ENCODE results near the gene HSPA14. TPM values are rescaled to one million over a fixed set of nuclear protein-coding genes. Genes with fewer than 3 reads are reported as not detected.

Gene HSPA14
- total RNA-seq (10 to 100 TPM in 1 of 2 donors, 1 to 10 TPM in 1; 6.6 to 13.6 TPM), polyA plus RNA-seq (ENCODE audit: insufficient read length in 6 of 6) (10 to 100 TPM; 18.4 to 23.8 (median 21.0) TPM)
- long read RNA-seq, donor 1, partial matches to known transcripts, result 10 of 12 reads
- long read RNA-seq, donor 1, other reads (novel, unspliced or antisense), result 0 of 12 reads
- long read RNA-seq, donor 2, partial matches to known transcripts, result 7 of 10 reads
- long read RNA-seq, donor 2, other reads (novel, unspliced or antisense), result 0 of 10 reads
- long read RNA-seq, donor 3, partial matches to known transcripts, result 0 of 4 reads
- long read RNA-seq, donor 3, other reads (novel, unspliced or antisense), result 0 of 4 reads
- long read RNA-seq, donor 4, partial matches to known transcripts, result 5 of 7 reads
- long read RNA-seq, donor 4, other reads (novel, unspliced or antisense), result 1 of 7 reads
- long read RNA-seq, donor 5, partial matches to known transcripts, result 7 of 9 reads
- long read RNA-seq, donor 5, other reads (novel, unspliced or antisense), result 0 of 9 reads
- long read RNA-seq, donor 6, transcript HSPA14-201 (14 exons, 1,904 nt), result major isoform, 5 of 16 reads
- long read RNA-seq, donor 6, partial matches to known transcripts, result 11 of 16 reads
- long read RNA-seq, donor 6, other reads (novel, unspliced or antisense), result 0 of 16 reads
- long read RNA-seq, donor 7, partial matches to known transcripts, result 0 of 5 reads
- long read RNA-seq, donor 7, other reads (novel, unspliced or antisense), result 0 of 5 reads
- long read RNA-seq, donor 8, partial matches to known transcripts, result 0 of 3 reads
- long read RNA-seq, donor 8, other reads (novel, unspliced or antisense), result 0 of 3 reads
- long read RNA-seq, donor 9, result 0 reads
- long read RNA-seq, donor 10, partial matches to known transcripts, result 5 of 6 reads
- long read RNA-seq, donor 10, other reads (novel, unspliced or antisense), result 0 of 6 reads
- long read RNA-seq, donor 11, transcript HSPA14-201 (14 exons, 1,904 nt), result major isoform, 6 of 15 reads
- long read RNA-seq, donor 11, partial matches to known transcripts, result 9 of 15 reads
- long read RNA-seq, donor 11, other reads (novel, unspliced or antisense), result 0 of 15 reads
- long read RNA-seq, donor 12, partial matches to known transcripts, result 0 of 1 reads
- long read RNA-seq, donor 12, other reads (novel, unspliced or antisense), result 0 of 1 reads

GRCh38 chr10:14837757-14838581 lies at the start of gene HSPA14, which contains the start of the genes CDNF and MSANTD7:
HSPA14 (plus strand) TSS chr10:14838306; CDS start chr10:14838403, 97 bp downstream.
CDNF (minus strand) TSS chr10:14838037; CDS start chr10:14837946, 91 bp downstream.
MSANTD7 (plus strand) TSS chr10:14838306; CDS start chr10:14842285, 3,979 bp downstream.
- peaks cover 0 to 23% of the 10 kb centered on the region in 2 donors for H3K36me3 ChIP-seq
- peak within 1 kb of the TSS; percentile 93 to 96 for H3K27ac ChIP-seq
- TF ChIP-seq CTCF (IDR thresholded peaks at IDR 0.05), result peak in 1 of 2 donors; percentile 18
- no peaks in the 10 kb centered on the region for H3K9me3 ChIP-seq
- no peaks in the 10 kb centered on the region for H3K27me3 ChIP-seq
- H3K4me3 ChIP-seq, result peak within 1 kb of the TSS; percentile 97 to 100
- ATAC-seq (peak; percentile 98), DNase-seq (peak; percentile 100)
- intact Hi-C loops (cut with DNase I), result no loop called here
- peaks cover 0 to 17% of the 10 kb centered on the region in 2 donors for H3K4me1 ChIP-seq

- no peaks in the 10 kb centered on the region for H3K27me3 ChIP-seq
- no peaks in the 10 kb centered on the region for H3K9me3 ChIP-seq
- no peak for DNase-seq
- H3K27ac ChIP-seq, result no peak overlapping the region
- no peak overlapping the region for H3K4me3 ChIP-seq
- no peaks in the 10 kb centered on the region for H3K4me1 ChIP-seq
- no peaks in the 10 kb centered on the region for H3K36me3 ChIP-seq
- TF ChIP-seq CTCF (IDR thresholded peaks at IDR 0.05), result no peak
- ATAC-seq, result no peak
- intact Hi-C loops (cut with DNase I), result no loop called here
These were observed 39.5 kb upstream of the HSPA14 start for GRCh38 chr10:14798636-14799035.

- H3K27ac ChIP-seq, result no peak overlapping the region
- no peaks in the 10 kb centered on the region for H3K27me3 ChIP-seq
- DNase-seq (no peak), ATAC-seq (no peak)
- no peaks in the 10 kb centered on the region for H3K9me3 ChIP-seq
- TF ChIP-seq CTCF (IDR thresholded peaks at IDR 0.05), result no peak
- no peaks in the 10 kb centered on the region for H3K36me3 ChIP-seq
- no peaks in the 10 kb centered on the region for H3K4me1 ChIP-seq
- H3K4me3 ChIP-seq, result no peak overlapping the region
- intact Hi-C loops (cut with DNase I), result no loop called here
These were observed 37.7 kb upstream of the HSPA14 start for GRCh38 chr10:14800397-14800796.

GRCh38 chr10:14801723-14802122 lies 36.4 kb upstream of the HSPA14 start:
- Histone ChIP-seq H3K27me3 (no peaks in the 10 kb centered on the region), H3K4me3 (no peak overlapping the region), H3K27ac (no peak overlapping the region), H3K36me3 (no peaks in the 10 kb centered on the region), H3K9me3 (no peaks in the 10 kb centered on the region), H3K4me1 (no peaks in the 10 kb centered on the region)
- intact Hi-C loops (cut with DNase I), result no loop called here
- no peak for ATAC-seq
- DNase-seq, result peak in 1 of 4 donors; percentile 24
- no peak for TF ChIP-seq CTCF (IDR thresholded peaks at IDR 0.05)
